Measurements from ENCODE around the gene EML1.

- TF ChIP-seq SP1 (IDR thresholded peaks at IDR 0.05) (no peak), ARNT (IDR thresholded peaks at IDR 0.05) (no peak), L3MBTL2 (conservative IDR thresholded peaks at IDR 0.05) (no peak), SUZ12 (IDR thresholded peaks at IDR 0.05) (no peak), HDGF (IDR thresholded peaks at IDR 0.05; ENCODE audit: borderline replicate concordance) (no peak), TARDBP (IDR thresholded peaks at IDR 0.05) (no peak), CTBP1 (IDR thresholded peaks at IDR 0.05; ENCODE audit: borderline replicate concordance) (no peak), FOXK2 (IDR thresholded peaks at IDR 0.05) (no peak), BHLHE40 (IDR thresholded peaks at IDR 0.05; ENCODE audit: borderline replicate concordance) (no peak), FOXA1 (IDR thresholded peaks at IDR 0.05) (no peak), LEF1 (IDR thresholded peaks at IDR 0.05; ENCODE audit: borderline replicate concordance) (no peak)
- TF ChIP-seq, protein P1, sequence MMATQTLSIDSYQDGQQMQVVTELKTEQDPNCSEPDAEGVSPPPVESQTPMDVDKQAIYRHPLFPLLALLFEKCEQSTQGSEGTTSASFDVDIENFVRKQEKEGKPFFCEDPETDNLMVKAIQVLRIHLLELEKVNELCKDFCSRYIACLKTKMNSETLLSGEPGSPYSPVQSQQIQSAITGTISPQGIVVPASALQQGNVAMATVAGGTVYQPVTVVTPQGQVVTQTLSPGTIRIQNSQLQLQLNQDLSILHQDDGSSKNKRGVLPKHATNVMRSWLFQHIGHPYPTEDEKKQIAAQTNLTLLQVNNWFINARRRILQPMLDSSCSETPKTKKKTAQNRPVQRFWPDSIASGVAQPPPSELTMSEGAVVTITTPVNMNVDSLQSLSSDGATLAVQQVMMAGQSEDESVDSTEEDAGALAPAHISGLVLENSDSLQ (IDR thresholded peaks at IDR 0.05): no peak
These were observed 7.6 kb downstream of the EML1 start for GRCh38 chr14:99800781-99801180.

Data from HEK293T (cell line).